Hematopoietic multipotent progenitor cell treated with erythropoietin and hydrocortisone succinate and interleukin-3 and kit ligand, for 17 days (in vitro differentiated cells): ENCODE results near the gene IDS.

Experiments
- DNase-seq: peaks from one replicate; pipeline ENCODE4 v3.0.0-alpha.2; 2015; ENCODE audit warnings: low spot score

Gene IDS

GRCh38 chrX:149456476-149457245, 48.4 kb downstream of the IDS start:
- no peak for DNase-seq

GRCh38 chrX:149455934-149456333, 49.2 kb downstream of the IDS start:
- DNase-seq = no peak

- no peak for DNase-seq
Measured at GRCh38 chrX:149453906-149454822, 50.9 kb downstream of the IDS start.

GRCh38 chrX:149453030-149453429, 52.1 kb downstream of the IDS start:
- no peak for DNase-seq

- no peak for DNase-seq
Measured at GRCh38 chrX:149433451-149433850, 71.7 kb downstream of the IDS start.

GRCh38 chrX:149433051-149433450, 72.1 kb downstream of the IDS start:
- DNase-seq = no peak
